SK-N-SH (cell line): ENCODE results near the gene DAPK3.

Experiments
- CHD2 ChIP-seq: fragments of 150-350 bp; IDR thresholded peaks from 2 replicates; pipeline ENCODE4 v1.6.1; 2018; ENCODE audit warnings: low read length; ENCODE audit not compliant: partially characterized antibody
- EP300 ChIP-seq, 2 experiments: IDR thresholded peaks; 2 replicates each; pipeline versions ENCODE4 v1.4.0 to v1.6.1; 2012; ENCODE audit warnings: borderline replicate concordance in 1 of 2, low read depth in 1 of 2, low read length in 1 of 2
- EZH2phosphoT487 ChIP-seq: fragments of 200-600 bp; sonication (generic); IDR thresholded peaks from 2 replicates; pipeline ENCODE4 v1.6.1; 2017; ENCODE audit warnings: low read depth, mixed run types, mild to moderate bottlenecking, antibody characterized with exemption, moderate library complexity, borderline replicate concordance
- FOXJ3 ChIP-seq: sonication (generic); formaldehyde crosslinking; IDR thresholded peaks from 2 replicates; pipeline ENCODE4 v1.5.1; 2020; ENCODE audit warnings: mild to moderate bottlenecking, missing genetic modification reagents
- GABPA ChIP-seq: IDR thresholded peaks from 2 replicates; pipeline ENCODE4 v1.4.0; 2012; ENCODE audit warnings: low read depth, mild to moderate bottlenecking
- POLR2AphosphoS5 ChIP-seq: IDR thresholded peaks from 2 replicates; pipeline ENCODE4 v1.6.1; 2012; ENCODE audit warnings: low read depth, low read length
- RAD21 ChIP-seq: IDR thresholded peaks from 2 replicates; pipeline ENCODE4 v1.6.1; 2012; ENCODE audit warnings: mild to moderate bottlenecking, low read length
- RFX5 ChIP-seq: IDR thresholded peaks from 2 replicates; pipeline ENCODE4 v1.6.1; 2012; ENCODE audit warnings: mild to moderate bottlenecking, improper control_type of control experiment, low read length
- TF ChIP-seq, protein P1 (sequence below): fragments of 200-600 bp; sonication (generic); IDR thresholded peaks from 2 replicates; pipeline ENCODE4 v1.6.1; 2017; ENCODE audit warnings: antibody characterized with exemption, mild to moderate bottlenecking, moderate library complexity
- TF ChIP-seq, protein P2 (sequence below): IDR thresholded peaks from 2 replicates; pipeline ENCODE4 v1.6.1; 2012; ENCODE audit warnings: mild to moderate bottlenecking, low read depth, low read length, moderate library complexity
- TF ChIP-seq, protein P3 (sequence below): IDR thresholded peaks from 2 replicates; pipeline ENCODE4 v1.4.0; 2012; ENCODE audit warnings: low read depth
- TF ChIP-seq, protein P4 (sequence below): fragments of 150-350 bp; IDR thresholded peaks from 2 replicates; pipeline ENCODE4 v1.6.1; 2017; ENCODE audit warnings: antibody characterized with exemption, low read length, low read depth, borderline replicate concordance

DNA sequence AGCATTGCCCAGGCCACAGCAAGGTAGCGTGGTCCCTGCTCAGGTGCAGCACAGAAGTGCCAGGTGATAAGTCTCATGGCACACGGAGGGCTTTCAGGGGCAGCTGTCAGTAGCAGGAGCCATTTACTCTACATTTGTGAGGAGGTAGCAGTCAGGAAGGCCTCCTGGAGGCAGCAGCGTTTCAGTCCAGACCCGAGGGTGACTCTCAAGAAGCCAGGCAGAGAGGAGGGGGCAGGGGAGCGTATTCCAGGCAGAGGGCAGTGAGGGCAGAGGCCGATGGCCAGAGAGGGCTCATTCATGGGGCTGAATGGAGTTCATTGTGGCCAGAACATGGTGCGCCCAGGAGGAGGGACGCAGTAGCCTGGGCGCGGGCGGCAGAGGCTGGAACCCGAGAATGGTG is 45.6 kb upstream of the DAPK3 start:
- no peak for TF ChIP-seq GABPA
- TF ChIP-seq, protein P1, sequence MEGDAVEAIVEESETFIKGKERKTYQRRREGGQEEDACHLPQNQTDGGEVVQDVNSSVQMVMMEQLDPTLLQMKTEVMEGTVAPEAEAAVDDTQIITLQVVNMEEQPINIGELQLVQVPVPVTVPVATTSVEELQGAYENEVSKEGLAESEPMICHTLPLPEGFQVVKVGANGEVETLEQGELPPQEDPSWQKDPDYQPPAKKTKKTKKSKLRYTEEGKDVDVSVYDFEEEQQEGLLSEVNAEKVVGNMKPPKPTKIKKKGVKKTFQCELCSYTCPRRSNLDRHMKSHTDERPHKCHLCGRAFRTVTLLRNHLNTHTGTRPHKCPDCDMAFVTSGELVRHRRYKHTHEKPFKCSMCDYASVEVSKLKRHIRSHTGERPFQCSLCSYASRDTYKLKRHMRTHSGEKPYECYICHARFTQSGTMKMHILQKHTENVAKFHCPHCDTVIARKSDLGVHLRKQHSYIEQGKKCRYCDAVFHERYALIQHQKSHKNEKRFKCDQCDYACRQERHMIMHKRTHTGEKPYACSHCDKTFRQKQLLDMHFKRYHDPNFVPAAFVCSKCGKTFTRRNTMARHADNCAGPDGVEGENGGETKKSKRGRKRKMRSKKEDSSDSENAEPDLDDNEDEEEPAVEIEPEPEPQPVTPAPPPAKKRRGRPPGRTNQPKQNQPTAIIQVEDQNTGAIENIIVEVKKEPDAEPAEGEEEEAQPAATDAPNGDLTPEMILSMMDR, result no peak
- TF ChIP-seq, protein P2, sequence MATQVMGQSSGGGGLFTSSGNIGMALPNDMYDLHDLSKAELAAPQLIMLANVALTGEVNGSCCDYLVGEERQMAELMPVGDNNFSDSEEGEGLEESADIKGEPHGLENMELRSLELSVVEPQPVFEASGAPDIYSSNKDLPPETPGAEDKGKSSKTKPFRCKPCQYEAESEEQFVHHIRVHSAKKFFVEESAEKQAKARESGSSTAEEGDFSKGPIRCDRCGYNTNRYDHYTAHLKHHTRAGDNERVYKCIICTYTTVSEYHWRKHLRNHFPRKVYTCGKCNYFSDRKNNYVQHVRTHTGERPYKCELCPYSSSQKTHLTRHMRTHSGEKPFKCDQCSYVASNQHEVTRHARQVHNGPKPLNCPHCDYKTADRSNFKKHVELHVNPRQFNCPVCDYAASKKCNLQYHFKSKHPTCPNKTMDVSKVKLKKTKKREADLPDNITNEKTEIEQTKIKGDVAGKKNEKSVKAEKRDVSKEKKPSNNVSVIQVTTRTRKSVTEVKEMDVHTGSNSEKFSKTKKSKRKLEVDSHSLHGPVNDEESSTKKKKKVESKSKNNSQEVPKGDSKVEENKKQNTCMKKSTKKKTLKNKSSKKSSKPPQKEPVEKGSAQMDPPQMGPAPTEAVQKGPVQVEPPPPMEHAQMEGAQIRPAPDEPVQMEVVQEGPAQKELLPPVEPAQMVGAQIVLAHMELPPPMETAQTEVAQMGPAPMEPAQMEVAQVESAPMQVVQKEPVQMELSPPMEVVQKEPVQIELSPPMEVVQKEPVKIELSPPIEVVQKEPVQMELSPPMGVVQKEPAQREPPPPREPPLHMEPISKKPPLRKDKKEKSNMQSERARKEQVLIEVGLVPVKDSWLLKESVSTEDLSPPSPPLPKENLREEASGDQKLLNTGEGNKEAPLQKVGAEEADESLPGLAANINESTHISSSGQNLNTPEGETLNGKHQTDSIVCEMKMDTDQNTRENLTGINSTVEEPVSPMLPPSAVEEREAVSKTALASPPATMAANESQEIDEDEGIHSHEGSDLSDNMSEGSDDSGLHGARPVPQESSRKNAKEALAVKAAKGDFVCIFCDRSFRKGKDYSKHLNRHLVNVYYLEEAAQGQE, result no peak
- no peak for TF ChIP-seq EZH2phosphoT487
- TF ChIP-seq FOXJ3, result no peak
- TF ChIP-seq RAD21, result no peak
- no peak for TF ChIP-seq RFX5
- TF ChIP-seq, protein P3, sequence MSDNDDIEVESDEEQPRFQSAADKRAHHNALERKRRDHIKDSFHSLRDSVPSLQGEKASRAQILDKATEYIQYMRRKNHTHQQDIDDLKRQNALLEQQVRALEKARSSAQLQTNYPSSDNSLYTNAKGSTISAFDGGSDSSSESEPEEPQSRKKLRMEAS, result no peak
- no peak for TF ChIP-seq POLR2AphosphoS5
- TF ChIP-seq, protein P4, sequence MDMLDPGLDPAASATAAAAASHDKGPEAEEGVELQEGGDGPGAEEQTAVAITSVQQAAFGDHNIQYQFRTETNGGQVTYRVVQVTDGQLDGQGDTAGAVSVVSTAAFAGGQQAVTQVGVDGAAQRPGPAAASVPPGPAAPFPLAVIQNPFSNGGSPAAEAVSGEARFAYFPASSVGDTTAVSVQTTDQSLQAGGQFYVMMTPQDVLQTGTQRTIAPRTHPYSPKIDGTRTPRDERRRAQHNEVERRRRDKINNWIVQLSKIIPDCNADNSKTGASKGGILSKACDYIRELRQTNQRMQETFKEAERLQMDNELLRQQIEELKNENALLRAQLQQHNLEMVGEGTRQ, result no peak
- TF ChIP-seq CHD2, result no peak
- TF ChIP-seq EP300 (IDR thresholded peaks at IDR 0.05; ENCODE audit: borderline replicate concordance in 1 of 2, low read depth in 1 of 2, low read length in 1 of 2), result no peak
